Adrenal gland (tissue), 5 donors: ENCODE measurements around the gene SLMAP.

Experiments
- POLR2A ChIP-seq, 2 donors: fragments of 450-650 bp; IDR thresholded peaks; one replicate each; pipeline ENCODE4 v1.6.1; 2017; ENCODE audit warnings: antibody characterized with exemption in 2 of 2, mild to moderate bottlenecking in 2 of 2, moderate library complexity in 1 of 2
- TF ChIP-seq, protein P1 (sequence below), 6 experiments: fragments of 450-650 bp in 4 of 6; fragments of 200-600 bp in 2 of 6; sonication (generic) in 1 of 6; IDR thresholded peaks; 1 replicate in 5 of 6; 2 replicates in 1 of 6; pipeline versions ENCODE4 v1.5.1 to v1.8.0; 2016 to 2021; ENCODE audit warnings: antibody characterized with exemption in 6 of 6, mild to moderate bottlenecking in 2 of 6, moderate library complexity in 1 of 6
- donor health status: DM: no; HTN: no; CAD: no.

DNA sequence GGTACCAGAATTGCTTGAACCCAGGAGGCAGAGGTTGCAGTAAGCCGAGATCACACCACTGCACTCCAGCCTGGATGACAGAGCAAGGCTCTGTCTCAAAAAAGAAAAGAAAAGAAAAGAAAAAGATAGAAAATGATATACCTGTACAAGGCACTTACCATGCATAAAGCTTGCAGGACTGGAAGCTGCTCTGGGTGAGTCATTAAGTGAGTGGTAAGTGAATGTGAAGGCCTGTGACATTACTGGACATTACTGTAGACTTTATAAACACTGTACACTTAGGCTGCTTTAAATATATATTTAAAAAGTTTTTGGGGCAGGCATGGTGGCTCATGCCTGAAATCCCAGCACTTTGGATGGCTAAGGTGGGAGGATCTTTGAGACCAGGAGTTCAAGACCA, 99.2 kb downstream of the SLMAP start:
- TF ChIP-seq, protein P1, sequence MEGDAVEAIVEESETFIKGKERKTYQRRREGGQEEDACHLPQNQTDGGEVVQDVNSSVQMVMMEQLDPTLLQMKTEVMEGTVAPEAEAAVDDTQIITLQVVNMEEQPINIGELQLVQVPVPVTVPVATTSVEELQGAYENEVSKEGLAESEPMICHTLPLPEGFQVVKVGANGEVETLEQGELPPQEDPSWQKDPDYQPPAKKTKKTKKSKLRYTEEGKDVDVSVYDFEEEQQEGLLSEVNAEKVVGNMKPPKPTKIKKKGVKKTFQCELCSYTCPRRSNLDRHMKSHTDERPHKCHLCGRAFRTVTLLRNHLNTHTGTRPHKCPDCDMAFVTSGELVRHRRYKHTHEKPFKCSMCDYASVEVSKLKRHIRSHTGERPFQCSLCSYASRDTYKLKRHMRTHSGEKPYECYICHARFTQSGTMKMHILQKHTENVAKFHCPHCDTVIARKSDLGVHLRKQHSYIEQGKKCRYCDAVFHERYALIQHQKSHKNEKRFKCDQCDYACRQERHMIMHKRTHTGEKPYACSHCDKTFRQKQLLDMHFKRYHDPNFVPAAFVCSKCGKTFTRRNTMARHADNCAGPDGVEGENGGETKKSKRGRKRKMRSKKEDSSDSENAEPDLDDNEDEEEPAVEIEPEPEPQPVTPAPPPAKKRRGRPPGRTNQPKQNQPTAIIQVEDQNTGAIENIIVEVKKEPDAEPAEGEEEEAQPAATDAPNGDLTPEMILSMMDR (IDR thresholded peaks at IDR 0.05), result no peak
- no peak for TF ChIP-seq POLR2A (IDR thresholded peaks at IDR 0.05)
